NCI-H2171 treated with DMSO at 0.1 percent for 48 hours (cell line): ENCODE results near the gene TECTA.
"Not testable (repeated sequence)": the region's sequence is repeated elsewhere in the genome, so short reads cannot be mapped to it uniquely, and the experiment has no call there.

Source experiments
- DNase-seq: peaks from one replicate; lab custom pipeline; 2025; lab: John Stamatoyannopoulos, UW

TECTA gene

DNA sequence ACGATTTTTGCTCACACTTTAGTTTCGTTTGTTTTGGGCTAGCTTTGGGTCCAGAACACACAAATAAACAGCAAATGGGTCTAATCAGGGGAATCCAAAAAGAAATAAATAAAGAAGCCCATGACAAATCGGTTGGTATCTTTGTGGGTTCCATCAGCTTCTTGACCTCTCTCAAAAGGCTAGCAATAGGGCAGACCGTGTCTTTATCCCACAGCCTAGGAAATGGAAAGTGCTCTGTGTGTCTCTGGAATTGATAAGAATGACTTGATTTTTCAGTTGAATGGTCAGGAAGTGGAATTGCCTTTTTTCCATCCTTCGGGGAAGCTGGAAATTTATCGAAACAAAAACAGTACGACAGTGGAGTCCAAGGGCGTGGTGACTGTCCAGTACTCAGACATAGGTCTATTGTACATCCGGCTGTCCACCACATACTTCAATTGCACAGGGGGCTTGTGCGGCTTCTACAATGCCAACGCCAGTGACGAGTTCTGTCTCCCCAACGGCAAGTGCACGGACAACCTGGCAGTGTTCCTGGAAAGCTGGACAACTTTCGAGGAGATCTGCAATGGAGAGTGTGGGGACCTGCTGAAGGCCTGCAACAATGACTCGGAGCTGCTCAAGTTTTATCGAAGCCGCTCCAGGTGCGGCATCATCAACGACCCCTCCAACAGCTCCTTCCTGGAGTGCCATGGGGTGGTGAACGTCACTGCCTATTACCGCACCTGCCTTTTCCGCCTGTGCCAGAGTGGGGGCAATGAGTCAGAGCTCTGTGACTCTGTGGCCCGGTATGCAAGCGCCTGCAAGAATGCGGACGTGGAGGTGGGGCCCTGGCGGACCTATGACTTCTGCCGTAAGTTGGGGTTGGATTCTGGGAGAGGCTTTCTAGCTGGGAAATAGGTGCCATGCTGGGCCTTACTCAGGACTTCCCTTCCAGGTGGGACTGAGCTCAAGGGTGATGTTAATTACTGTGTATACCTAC, 28.6 kb downstream of the TECTA start:
- no peak for DNase-seq

DNA sequence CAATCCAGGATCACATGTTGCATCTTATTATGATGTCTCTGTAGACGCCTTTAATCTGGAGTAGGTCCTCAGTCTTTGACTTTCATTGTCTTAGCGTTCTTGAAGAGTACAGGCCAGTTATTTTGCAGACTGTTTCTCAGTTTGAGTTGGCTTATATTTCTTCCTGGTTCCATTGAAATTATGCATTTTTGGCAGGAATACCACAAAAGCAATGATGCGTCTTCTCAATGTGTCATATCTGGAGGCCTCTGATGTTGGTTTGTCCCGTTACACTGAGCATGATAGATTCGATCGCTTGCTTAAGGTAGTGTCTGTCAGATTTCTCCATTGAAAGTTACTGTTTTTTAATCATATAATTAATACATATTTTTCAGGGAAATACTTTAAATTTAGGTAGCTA, 30.6 kb downstream of the TECTA start:
- DNase-seq: no peak

DNA sequence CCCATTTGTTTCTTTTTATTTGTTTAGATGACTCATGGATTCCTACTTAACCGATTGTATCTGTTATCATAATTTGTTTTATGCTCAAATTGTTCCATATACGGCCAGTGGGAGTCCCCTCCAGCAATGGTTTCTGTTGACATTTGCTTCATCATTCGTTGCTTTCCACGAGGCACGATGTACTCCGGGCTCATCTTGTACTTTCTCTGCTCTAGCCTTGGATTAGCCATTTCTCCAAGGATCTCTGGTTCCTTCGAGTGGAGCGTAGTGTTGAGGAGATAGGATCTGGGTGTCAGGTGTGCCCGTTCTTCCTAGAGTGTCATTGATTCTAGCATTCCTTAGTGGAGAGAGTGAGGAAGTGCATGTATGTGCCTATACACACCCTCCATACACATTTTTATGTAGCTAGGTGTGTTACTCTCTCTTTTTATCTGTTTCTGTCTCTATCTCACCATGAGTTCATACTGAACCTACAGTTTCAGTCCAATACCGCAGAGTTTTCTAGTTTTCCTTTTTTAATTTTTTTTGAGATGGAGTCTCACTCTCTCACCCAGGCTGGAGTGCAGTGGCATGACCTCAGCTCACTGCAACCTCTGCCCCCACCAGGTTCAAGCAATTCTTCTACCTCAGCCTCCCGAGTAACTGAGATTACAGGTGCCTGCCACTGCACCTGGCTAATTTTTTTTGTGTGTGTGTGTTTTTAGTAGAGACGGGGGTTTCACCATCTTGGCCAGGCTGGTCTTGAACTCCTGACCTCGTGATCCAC, 31.4 kb downstream of the TECTA start:
- DNase-seq: no peak

DNA sequence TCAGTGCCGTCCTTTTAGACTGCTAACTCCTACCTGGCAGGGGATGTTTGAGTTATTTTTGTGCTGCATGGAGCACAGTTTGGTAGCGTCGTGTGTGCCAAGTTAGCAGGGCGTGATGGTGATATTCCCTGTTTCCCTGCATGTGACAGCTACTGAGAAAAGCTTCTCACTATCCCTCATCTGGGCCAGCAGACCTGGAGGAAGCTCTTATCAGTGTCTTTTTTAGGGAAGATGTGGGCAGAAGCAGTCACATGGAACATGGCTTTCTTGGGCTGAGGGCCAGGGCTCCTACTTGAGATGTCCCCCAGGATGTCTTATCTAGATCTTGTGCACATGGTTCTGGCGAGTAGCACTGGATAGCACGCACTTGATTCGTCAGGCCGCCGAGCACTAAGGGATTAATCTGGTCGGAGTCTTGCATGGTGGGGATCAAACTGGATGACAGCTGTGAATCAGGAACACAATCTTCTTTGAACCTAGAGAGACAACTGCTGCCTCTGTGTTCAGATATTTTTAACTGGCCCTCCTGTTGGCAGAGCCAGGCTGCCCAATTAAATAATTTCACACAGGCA, 33.8 kb downstream of the TECTA start:
- peak; percentile 6 for DNase-seq

DNA sequence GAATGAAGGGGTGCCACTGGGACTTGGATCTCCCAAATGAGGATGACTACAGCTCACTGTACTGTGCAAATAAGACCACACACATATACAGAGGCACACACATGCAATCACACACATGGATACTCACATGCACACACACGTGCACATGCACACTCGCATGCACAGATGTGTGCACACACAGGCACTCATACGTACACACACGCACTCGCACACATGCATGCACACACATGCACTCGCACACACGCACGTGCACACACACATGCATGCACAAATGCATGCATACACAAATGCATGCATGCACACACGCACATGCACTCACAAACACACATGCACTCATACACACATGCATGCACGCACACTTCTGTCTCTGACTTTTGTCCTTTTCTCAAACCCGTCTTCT, 36.0 kb downstream of the TECTA start:
- DNase-seq: no peak

DNA sequence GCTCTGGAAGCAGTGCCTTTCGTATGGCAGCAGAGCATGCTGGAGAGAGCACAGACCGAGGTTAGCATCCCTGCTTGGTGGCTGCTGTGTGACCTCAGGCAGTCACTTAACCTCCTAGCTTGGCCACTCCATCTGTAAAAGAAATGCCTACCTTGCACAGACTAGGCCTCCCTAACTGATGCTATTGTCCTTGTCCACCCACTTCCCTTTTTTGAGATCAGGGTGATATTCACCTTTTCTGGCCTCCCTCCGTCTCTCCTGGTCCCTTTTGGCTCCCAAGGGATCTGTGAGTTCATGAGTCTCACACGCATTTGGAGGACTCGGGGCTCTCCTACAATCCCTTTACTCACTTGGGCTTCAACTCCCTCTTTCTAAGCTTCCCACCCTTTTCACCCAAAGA, 37.2 kb downstream of the TECTA start:
- no peak for DNase-seq

DNA sequence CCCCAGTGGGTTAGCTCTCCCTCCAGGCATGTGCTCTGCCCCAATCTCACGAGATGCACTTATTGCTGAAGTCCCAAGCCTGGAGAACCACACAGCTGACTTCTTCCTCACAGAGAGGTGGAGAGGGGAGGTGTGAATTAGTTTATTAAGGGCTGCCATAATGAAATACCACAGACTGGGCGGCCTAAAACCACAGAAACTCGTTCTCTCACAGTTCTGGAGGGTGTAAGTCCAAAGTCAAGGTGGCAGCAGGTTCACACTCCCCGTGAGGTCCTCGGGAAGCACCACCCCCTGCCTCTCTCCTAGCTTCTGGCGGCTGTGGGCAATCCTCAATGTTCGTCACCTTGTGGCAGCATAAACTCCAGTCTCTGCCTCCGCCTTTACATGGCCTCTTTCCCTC, 39.3 kb downstream of the TECTA start:
- no peak for DNase-seq

DNA sequence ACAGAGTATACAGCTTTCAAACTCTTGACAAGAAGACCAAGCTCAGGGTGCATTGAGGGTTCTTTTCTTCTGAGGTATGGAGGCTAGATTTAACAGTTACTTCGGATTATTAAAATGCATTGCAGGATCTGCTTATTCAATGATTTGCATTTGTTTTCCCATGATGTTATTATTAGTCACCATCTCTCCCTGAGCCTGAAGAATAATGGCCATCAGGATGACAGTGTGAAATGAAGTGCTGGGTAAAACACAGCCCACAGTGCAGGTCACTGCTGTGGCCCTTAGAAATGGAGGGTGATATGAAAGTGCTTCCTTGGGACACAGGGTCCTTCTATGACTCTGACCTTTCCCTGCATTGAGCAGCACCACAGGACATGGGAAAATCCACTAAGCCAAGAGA, 40.0 kb downstream of the TECTA start:
- no peak for DNase-seq

DNA sequence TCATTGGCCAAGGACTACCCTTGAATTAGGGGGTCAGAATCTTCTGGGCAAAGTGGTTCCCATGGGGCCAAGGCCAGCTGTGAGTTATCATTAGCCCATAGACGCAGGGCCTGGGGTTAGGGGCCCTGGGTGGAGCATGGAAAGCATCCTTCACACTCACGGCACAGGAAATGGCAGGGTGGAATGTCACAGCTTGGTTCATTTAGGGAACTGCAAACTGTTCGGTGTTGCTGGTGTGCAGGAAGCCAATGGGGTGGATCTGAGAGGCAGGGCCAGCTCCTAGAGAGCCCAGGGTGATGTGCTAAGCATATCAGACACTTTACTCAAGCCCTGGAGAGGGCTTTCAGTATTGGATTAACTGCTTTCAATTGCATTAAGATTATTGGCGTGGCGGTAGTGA, 42.9 kb downstream of the TECTA start:
- DNase-seq: no peak

DNA sequence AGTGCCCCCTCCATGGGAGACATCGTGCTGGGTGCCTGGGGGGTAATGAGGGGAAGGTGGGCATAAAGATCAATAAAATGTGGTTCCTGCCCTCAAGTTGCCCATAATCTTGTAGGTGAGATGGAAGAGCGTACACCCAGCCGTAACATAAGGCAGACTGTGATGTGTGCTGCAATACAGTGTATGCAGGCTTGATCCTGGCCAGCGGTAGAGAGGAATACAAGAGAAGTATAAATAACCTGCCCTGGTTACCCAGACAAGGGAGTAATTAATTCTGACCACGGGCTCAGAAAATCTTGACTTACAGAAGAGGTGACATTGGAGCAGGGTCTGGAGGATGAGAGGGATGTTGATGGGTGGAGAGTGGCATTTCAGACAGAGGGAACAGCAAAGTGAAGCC, 43.7 kb downstream of the TECTA start:
- no peak for DNase-seq

DNA sequence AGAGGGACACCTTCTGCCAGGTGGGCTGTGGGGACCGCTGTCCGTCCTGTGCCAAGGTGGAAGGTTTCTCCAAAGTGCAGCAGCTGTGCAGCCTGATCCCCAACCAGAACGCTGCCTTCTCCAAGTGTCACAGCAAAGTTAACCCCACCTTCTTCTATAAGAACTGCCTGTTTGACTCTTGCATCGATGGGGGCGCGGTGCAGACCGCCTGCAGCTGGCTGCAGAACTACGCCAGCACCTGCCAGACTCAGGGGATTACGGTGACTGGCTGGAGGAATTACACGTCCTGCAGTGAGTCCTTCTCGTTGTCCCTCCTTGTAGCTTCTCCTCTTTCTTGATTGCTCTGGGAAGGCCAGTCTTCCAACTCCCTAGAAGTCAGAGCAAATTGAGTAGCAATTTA, 44.8 kb downstream of the TECTA start:
- no peak for DNase-seq

DNA sequence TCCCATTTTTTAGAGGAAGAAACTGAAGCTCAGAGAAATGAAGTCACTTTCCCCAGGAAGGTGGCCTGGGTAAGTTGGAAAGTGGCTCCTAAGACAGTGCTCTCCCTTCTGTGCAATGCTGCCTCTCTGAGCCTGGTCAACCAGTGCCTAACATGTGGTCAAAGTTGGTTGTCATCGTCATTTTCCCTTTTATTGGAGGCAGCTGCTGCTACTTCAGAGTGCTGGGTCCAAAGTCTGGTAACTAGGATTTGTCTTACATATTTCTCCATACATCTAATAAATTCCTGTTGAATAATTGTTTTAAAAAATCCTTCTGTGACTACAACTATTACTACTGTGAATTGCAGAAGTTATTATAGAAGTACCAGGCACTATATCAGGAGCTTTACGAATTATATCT, 48.1 kb downstream of the TECTA start:
- no peak for DNase-seq

DNA sequence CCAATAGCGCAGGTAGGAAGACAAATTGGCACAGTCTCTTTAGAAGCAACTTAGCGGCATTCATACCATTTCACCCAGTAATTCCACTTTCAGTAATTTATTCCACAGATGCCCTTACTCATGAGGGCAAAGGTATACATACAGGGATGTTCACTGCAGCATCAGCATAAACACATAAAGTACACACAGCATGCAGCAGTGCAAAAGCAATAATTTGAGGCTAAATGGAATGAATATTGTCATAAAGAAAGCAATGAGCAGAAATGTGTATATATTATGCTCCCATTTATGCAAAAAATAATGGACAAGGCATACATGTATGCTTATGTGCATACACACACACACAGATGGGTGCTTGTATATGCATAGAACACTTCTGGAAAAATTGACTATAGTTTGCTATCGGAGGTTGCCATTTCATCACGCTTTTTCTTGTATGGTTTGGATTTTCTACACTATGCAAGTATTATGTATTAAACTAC, 50.2 kb downstream of the TECTA start:
- no peak for DNase-seq

DNA sequence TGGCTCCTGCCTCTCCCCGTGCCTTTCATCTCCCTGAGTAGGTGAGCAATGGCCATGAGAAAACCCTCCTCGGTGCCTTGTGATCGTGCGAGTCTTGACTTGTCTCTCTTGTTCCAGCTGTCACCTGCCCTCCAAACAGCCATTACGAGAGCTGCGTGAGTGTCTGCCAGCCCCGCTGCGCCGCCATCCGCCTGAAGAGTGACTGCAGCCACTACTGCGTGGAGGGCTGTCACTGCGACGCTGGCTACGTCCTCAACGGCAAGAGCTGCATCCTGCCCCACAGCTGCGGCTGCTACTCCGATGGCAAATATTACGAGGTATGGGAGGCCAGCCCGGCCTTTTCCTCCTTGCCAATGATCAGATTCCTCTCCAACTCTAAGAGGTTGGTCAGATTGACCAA, 51.7 kb downstream of the TECTA start:
- DNase-seq: peak; percentile 85

DNA sequence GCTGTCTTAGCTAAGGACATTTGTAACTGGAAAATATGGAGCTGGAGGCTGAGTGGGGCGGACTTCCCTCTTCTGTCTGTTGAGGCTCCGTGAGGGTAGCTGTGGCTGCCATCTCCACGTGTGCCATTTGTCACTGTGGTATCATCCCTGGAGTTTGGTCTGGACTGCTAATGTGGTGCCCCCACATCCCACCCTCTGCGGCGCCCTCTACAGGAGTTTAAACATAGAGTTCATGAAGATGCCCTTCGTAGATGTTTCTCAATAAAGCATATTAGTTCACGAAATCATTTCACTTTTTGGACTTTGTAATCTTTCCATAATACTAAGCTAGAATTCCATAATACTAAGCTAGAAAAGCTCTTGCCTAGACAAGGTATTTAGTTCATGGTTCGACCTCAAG, 52.4 kb downstream of the TECTA start:
- DNase-seq: no peak

DNA sequence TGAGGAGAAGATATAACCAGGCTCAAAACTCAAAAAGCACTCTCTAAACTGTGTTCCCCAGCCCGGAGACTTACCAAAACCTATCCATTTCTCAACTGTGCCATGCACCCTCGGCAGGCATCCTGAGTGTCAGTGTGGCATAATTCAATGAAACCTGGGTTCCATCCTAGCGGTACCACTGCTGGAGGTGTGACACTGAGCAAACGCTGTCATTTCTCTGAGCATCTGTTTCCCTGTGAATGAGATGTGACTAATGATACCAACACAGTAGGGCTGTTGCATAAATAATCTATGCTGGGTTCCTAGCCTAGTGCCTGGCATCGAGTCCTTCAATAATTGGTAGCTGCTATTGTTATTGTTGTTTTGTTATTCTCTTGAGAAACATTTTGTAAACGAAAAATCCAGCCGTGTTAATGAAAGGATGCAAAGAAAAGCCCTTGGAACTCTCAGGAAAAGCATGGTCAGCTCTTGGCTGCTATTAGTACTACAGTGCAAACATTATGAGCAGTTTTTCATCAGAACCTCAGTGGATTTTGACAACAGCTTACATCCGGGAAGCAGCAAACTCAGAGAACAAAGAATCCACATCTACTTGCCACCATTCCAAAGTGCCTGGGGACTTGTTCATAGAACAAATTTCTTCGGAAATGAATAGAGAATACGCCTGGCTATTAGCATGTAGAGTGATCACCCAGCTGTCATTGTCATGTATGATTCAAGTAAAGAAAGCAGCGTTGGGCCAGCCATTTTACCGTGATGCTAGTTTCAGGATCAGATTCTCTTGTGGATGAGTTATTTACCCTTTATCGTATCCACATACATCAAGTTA, 53.7 kb downstream of the TECTA start:
- no peak for DNase-seq

DNA sequence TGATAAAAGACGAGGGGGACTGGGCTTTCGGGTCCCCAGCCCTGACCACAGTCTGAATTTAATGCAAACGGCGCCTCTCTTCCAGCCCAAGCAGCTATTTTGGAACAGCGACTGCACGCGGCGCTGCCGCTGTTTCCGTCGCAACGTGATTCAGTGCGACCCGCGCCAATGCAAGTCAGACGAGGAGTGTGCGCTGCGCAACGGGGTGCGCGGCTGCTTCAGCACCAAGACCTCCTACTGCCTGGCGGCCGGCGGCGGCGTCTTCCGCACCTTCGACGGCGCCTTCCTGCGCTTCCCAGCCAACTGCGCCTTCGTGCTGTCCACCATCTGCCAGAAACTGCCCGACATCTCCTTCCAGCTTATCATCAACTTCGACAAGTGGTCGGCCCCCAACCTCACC, 56.7 kb downstream of the TECTA start:
- DNase-seq: no peak

DNA sequence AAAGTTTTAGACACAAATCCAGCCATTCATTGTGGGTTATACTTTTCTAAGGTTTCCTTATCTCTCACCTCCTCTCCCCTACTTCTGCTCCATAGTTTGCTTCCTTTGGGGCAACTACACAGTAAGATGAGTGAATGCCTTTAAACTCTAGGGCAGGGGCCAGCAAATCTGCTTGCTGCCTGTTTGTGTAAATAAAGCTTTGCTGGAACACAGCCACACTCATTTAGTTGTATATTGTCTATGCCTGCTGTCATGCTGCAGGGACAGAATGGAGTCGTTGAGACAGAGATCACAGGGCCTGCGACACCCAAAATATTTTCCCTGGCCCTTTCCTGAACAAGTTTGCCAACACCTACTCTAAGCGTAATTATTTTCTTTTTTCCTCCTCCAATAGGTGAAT, 58.7 kb downstream of the TECTA start:
- no peak for DNase-seq

DNA sequence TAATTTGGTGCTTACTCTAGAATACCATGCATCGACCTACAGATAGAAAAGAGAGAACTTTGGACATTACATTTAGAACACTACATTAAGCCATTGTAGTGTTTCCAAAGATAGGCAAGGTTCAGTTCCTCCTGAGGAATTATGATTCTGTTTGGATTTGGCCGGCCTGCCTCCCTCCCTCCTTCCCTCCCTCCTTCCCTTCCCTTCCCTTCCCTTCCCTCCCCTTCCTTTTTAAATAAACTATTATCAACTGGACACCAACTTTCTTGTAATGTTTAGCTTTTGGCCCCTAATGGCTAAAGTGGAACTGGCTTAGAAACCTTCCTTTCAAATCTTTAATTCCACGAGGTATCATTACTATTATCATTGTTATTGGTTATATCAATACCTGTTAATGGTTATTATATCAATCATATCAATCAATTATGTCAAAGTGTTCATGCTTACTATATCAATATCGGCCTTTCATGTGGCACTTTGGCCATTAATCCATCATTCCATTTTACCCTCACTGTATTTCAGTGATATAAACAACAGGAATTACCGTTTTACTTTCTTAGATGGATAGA, 60.4 kb downstream of the TECTA start:
- no peak for DNase-seq

DNA sequence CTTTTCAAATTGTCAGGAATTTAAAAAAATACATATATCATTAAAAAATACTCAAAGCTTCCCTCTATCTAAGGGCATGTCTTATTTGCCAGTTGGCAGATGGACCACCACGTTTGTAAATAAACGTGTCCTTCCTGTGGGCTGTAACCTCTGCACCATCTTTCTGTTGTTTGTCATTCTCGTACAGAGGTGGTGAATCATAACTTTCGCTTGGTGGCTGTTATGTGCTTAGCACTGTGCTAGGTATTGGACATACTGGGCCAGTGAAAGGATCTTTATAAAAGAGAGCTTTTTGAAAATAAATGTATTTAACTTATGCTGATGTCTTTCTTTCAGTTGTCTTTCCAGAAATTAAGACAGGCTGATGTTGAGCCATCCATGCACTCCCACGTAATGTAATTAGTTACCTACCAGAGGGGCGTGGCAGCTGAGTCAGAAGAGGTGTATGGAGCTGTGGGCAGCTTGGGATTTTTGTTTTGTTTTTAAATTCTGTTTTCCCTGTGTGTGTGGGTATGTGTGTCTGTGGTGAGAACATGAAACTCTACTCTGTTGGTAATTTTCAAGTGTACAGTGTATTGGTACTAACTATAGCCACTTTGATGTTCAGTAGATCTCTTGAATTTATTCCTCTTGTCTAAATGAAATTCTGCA, 62.7 kb downstream of the TECTA start:
- no peak for DNase-seq

DNA sequence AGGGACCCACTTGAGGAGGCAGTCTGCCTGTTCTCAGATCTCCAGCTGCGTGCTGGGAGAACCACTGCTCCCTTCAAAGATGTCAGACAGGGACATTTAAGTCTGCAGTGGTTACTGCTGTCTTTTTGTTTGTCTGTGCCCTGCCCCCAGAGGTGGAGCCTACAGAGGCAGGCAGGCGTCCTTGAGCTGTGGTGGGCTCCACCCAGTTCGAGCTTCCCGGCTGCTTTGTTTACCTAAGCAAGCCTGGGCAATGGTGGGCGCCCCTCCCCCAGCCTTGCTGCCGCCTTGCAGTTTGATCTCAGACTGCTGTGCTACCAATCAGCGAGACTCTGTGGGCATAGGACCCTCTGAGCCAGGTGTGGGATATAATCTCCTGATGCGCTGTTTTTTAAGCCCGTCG, 76.6 kb downstream of the TECTA start:
- DNase-seq: not testable (repeated sequence)
